Lower lobe of right lung (tissue), 2 donors: ENCODE measurements around the gene SOCS6. TPM values are rescaled to one million over a fixed set of nuclear protein-coding genes. Genes with fewer than 3 reads are reported as not detected.

Experiments used
- ATAC-seq, 2 donors: fragments of 200-7000 bp; cut with Tn5 transposase; one replicate each; pipeline ENCODE4 v1.9.1; 2020 to 2022; ENCODE audit warnings: mild to moderate bottlenecking in 2 of 2, moderate library complexity in 2 of 2
- DNase-seq: peaks from one replicate; pipeline ENCODE4 v3.0.0-alpha.2; 2020
- H3K27ac ChIP-seq: fragments of 200-600 bp; one replicate; pipeline ENCODE4 v1.8.0; 2022
- H3K27me3 ChIP-seq: fragments of 200-600 bp; one replicate; pipeline ENCODE4 v1.8.0; 2022; ENCODE audit warnings: low read depth
- H3K36me3 ChIP-seq: fragments of 200-600 bp; one replicate; pipeline ENCODE4 v1.8.0; 2022; ENCODE audit warnings: mild to moderate bottlenecking
- H3K4me1 ChIP-seq: fragments of 200-600 bp; one replicate; pipeline ENCODE4 v1.8.0; 2022
- H3K4me3 ChIP-seq: fragments of 200-600 bp; one replicate; pipeline ENCODE4 v1.8.0; 2022; ENCODE audit warnings: mild to moderate bottlenecking
- H3K9me3 ChIP-seq: fragments of 200-600 bp; one replicate; pipeline ENCODE4 v1.8.0; 2022
- CTCF ChIP-seq: fragments of 200-600 bp; IDR thresholded peaks from one replicate; pipeline ENCODE4 v1.8.0; 2022; ENCODE audit warnings: antibody characterized with exemption, mild to moderate bottlenecking
- intact Hi-C: fragments of 100-400 bp; cut with DNase I; formaldehyde crosslinking; loops from one replicate; pipeline ENCODE4 v1.11.0; 2022
- total RNA-seq: library from RNA; stranded (reverse); fragmentation: NEBNext Ultra II Directional; extraction: Animal tissue kit (Norgen Biotek cat#: 25700); gene quantifications from one replicate; pipeline ENCODE4 v1.2.1, GENCODE V29; 2021
- donor health status: DM: no; HTN: yes; CAD: no; lungs with severe emphysema.

SOCS6 gene
- total RNA-seq, 1 donor from 2014 or later, result 24.8 TPM

- Histone ChIP-seq H3K4me3 (no peak overlapping the region), H3K9me3 (no peaks in the 10 kb centered on the region), H3K36me3 (peaks cover 15% of the 10 kb centered on the region), H3K4me1 (no peaks in the 10 kb centered on the region), H3K27me3 (no peaks in the 10 kb centered on the region), H3K27ac (no peak overlapping the region)
- DNase-seq (no peak), ATAC-seq (no peak)
- intact Hi-C loops, result no loop called here
- TF ChIP-seq CTCF, result no peak
Observed at GRCh38 chr18:70324897-70325296, 36.1 kb downstream of the SOCS6 start.

- intact Hi-C loops, result no loop called here
- Histone ChIP-seq H3K9me3 (no peaks in the 10 kb centered on the region), H3K36me3 (peaks cover 15% of the 10 kb centered on the region), H3K27ac (no peak overlapping the region), H3K4me1 (no peaks in the 10 kb centered on the region), H3K4me3 (no peak overlapping the region), H3K27me3 (no peaks in the 10 kb centered on the region)
- TF ChIP-seq CTCF, result no peak
- DNase-seq (no peak), ATAC-seq (no peak)
Observed at GRCh38 chr18:70326255-70326654, 37.4 kb downstream of the SOCS6 start.

- DNase-seq, result no peak
- intact Hi-C loops, result no loop called here
- no peaks in the 10 kb centered on the region for H3K27me3 ChIP-seq
Observed at GRCh38 chr18:70328169-70328568, 39.3 kb downstream of the SOCS6 start.

GRCh38 chr18:70329071-70329470, 40.2 kb downstream of the SOCS6 start:
- Histone ChIP-seq H3K4me3 (no peak overlapping the region), H3K27ac (no peak overlapping the region), H3K27me3 (no peaks in the 10 kb centered on the region), H3K4me1 (no peaks in the 10 kb centered on the region), H3K36me3 (peaks cover 15% of the 10 kb centered on the region), H3K9me3 (no peaks in the 10 kb centered on the region)
- TF ChIP-seq CTCF, result no peak
- DNase-seq (no peak), ATAC-seq (no peak)
- intact Hi-C loops, result no loop called here

More at GRCh38 chr18:70328169-70328568, 39.3 kb downstream of the SOCS6 start:
- TF ChIP-seq CTCF, result no peak
- ATAC-seq, result no peak
- Histone ChIP-seq H3K27ac (no peak overlapping the region), H3K4me3 (no peak overlapping the region), H3K36me3 (peaks cover 15% of the 10 kb centered on the region), H3K9me3 (no peaks in the 10 kb centered on the region), H3K4me1 (no peaks in the 10 kb centered on the region)

GRCh38 chr18:70330887-70331286, 42.0 kb downstream of the SOCS6 start:
- Histone ChIP-seq H3K27ac (no peak overlapping the region), H3K27me3 (no peaks in the 10 kb centered on the region), H3K9me3 (peaks cover 8% of the 10 kb centered on the region), H3K4me3 (no peak overlapping the region), H3K4me1 (no peaks in the 10 kb centered on the region), H3K36me3 (peaks cover 2% of the 10 kb centered on the region)
- intact Hi-C loops, result no loop called here
- DNase-seq, result no peak
- ATAC-seq, result no peak
- TF ChIP-seq CTCF, result no peak
